Midbrain (tissue), 1 donor: ENCODE results near the gene DDI2.

ENCODE experiments used
- DNase-seq: peaks from one replicate; lab custom pipeline; 2025; lab: John Stamatoyannopoulos, UW

The DDI2 gene

DNA sequence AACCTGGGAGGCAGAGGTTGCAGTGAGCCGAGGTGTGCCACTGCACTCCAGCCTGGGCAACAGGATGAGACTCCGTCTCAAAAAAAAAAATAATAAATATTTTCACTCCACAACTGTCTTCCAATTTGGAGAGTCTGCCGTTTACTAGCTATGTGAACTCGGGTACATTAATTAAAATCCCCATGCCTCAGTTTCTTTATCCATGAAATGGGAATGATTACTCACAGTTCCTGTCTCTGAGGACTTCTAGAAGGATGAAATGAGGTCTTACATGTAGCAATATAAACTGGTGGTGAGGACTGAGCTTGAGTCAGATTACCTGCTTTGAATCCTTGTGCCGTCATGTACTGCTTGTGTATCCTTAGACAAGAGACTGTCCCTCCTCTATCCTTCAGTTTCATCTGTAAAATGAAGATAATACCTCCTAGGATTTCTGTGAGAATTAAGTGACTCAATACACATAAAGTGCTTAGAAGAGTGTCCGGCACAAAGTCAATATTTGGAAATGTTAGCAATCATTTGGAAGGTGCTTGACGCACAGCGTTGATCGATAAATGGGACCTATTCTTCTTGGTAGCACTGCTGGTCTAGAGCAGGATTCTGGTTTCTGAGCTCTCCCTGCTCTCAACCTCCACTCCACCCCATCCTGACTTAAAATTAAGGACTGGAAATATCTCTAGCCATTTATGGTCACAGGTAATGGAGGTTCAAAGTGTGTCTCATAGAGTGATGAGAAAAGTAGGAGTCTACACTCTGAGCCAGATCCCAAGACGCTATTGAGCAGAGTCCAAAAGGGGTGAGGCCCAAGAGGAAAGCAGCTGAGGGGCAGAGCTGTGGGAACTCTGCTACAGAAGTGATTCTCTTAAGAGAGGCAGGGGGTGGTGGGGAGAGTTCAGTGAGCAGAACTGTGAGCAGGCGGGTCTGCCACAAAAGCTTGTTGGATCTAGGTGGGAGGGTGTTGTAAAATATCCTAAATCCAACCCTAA, 11.6 kb upstream of the DDI2 start:
- DNase-seq, result no peak

GRCh38 chr1:15609631-15610030, 7.6 kb upstream of the DDI2 start:
- no peak for DNase-seq

DNA sequence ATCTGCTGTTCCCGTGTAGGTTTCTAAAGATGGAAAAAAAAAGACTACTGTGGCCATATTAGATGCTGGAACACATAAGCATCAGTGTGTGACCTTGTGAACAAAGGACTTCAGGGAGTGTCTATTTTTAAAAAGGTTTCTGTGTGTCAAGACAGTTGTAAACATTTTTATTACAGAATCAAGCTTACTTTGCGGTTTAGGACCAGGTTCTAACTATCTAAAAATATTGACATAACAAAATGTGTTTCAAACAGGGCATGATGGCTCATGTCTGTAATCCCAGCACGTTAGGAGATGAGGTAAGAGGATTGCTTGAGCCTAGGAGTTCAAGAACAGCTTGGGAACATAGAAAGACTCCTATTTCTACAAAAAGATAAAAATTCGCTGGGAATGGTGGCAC, 7.1 kb upstream of the DDI2 start:
- DNase-seq, result no peak

GRCh38 chr1:15616373-15617172, 685 bp upstream of the DDI2 start:
- peak; percentile 49 for DNase-seq

DNA sequence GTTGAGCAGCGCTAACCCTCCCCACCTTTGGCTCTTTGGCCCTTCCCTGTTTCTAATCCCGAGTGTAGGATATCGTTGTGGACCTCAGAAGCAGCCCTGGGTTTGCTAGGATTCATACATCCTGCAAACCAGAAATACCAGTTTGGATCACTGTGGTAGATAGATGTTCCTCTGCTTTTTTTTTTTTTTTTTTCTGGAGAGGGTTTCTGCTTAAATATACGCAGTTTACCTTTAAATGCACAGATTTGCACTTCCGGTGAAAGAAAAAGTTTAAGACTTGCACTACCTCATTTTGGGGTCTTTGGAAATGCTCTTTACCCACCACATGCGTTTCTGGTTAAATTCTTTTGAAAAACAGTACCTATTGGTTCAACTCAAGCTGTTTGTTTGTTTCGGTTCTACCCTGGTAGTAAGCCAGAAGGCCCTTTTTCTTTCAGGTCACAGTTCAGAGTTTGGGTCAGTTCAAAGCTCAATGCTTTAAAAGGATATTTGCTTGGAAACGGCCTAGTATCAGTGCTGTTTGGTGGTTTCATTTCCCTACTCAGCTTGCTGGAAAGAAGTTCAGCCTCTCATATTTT, 908 bp downstream of the DDI2 start:
- DNase-seq, result peak; percentile 7

DNA sequence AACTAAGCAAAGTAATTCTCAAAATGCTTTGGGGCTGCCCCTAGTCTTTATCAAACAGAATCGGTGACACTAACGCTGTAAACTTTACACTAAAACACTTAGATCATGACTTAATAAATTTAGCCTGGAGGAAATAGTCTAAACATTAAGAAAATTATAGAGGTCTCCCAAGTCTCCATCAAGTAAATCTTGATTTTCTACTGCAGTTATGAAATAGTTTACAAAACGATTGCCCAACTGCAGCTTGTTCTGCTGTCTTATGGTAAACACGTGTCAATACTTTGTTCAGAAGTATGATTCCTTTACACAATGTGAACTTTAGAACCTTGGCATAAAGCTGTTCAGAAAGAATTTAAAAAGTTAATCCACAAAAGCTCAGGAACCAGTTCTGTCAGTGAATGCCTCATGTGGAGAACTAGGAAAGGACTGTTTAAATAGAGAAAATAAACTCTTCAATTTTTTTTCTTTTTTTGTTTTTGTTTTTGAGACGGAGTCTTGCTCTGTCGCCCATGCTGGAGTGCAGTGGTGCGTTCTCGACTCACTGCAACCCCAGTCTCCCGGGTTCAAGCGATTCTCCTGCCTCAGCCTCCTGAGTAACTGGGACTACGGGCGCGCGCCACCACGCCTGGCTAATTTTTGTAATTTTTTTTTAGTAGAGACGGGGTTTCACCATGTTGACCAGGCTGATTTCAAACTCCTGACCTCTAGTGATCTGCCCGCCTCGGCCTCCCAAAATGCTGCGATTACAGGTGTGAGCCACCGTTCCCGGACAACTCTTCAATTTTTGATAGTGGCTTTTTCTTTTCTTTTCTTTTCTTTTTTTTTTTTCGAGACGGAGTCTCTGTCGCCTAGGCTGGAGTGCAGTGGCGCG, 1.6 kb downstream of the DDI2 start:
- no peak for DNase-seq

DNA sequence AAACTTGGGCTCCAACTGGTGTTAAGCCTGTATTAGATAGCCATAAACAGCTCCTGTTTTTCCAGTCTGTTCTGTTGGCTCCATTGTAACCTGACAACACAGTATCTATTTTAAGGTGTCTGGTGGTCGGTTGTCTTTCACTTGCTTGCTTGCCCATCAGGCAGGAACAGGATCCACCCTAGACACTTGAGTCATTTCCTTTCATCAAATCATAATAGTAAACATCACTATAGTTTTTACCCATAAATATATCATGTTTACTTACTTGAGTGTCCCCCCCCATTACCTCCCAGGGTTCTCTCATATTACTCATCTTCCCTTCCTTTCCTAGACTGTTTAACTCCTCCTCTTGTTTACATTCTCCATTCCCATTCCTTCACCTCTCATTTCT, 2.9 kb downstream of the DDI2 start:
- no peak for DNase-seq

GRCh38 chr1:15620902-15621682, 3.8 kb downstream of the DDI2 start:
- DNase-seq, result no peak

DNA sequence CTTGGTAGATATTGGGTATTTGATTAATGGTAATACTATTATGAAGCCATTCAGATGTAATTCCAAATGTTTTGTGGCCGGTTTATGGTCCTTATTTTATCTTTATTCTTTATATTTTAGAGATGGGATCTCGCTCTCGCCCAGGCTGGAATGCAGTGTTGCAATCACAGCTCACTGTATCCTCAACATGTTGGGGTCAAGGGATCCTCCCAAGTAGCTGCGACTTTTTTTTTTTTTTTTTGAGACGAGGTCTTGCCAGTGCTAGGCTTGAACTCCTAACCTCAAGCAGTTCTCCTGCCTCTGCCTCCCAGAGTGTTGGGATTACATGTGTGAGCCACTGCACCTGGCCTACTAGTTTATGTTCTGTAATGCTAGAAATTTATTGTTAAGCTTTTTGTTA, 4.7 kb downstream of the DDI2 start:
- no peak for DNase-seq

- no peak for DNase-seq
These were observed 5.6 kb downstream of the DDI2 start for GRCh38 chr1:15622712-15623373.

- no peak for DNase-seq
These were observed 6.2 kb downstream of the DDI2 start for GRCh38 chr1:15623435-15623834.

GRCh38 chr1:15624133-15624714, 7.0 kb downstream of the DDI2 start:
- no peak for DNase-seq

DNA sequence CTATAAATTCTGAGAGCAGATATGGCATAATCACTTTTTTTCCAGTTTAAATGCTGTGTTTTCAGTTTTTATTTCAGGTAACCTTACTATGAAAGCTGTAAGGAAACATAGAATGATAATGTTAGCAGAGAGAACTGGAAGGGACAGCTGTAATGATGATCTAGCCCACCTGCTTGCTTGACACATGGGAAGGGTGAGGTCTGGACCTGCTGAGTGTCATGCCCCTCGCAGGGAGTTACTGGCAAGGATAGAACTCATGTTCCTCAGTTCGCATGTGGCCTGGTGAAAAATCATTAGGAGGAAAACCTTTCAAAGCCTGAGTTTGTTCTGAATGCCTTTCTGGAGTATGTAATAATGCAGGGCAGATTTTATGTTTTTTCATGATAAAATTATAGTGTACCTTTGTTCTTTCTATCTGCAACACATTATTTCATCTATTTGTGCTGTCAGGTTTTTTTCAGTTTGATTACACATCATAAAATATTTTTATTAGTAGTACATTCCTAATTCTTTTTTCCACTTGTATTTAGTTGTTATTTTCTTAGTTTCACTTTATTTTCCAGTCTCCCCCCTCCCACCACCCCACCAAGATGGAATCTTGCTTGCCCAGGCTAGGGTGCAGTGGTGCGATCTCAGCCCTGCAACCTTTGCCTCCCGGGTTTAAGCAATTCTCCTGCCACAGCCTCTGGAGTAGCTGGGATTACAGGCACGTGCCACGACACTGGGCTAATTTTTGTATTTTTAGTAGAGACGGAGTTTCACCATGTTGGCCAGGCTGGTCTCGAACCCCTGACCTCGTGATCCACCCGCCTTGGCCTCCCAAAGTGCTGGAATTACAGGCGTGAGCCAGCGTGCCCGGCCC, 8.0 kb downstream of the DDI2 start:
- no peak for DNase-seq

DNA sequence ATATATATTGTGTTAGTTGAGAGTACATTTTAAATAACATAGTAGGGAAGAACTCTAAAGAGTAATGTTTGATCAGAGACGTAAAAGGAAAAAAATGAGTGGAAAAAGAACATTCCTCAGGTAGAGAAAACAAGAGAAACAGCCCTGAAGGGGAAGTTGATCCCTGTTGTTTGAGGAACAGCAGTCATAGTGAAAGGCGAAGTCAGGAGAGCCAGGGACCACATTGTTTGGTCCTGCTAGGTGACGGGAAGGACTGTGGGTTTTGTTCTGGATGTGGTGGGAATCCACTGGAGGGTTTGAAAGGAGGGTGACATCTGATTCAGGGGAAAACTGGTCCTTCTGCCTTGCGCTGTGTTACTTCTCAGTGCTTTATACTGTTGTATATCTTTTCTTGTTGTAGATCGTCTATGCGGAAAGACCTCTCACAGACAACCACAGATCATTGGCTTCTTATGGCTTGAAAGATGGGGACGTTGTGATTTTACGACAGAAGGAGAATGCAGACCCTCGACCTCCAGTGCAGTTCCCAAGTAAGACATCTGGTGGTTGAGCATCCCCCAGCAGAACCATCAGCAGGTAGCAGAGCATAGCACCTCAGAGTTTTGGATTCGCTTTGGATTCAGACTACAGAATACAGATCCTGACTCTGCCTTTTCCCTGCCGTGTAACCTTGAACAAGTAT, 9.2 kb downstream of the DDI2 start:
- DNase-seq, result peak; percentile 29

- DNase-seq, result peak; percentile 14
These were observed 10.2 kb downstream of the DDI2 start for GRCh38 chr1:15627343-15627988.

DNA sequence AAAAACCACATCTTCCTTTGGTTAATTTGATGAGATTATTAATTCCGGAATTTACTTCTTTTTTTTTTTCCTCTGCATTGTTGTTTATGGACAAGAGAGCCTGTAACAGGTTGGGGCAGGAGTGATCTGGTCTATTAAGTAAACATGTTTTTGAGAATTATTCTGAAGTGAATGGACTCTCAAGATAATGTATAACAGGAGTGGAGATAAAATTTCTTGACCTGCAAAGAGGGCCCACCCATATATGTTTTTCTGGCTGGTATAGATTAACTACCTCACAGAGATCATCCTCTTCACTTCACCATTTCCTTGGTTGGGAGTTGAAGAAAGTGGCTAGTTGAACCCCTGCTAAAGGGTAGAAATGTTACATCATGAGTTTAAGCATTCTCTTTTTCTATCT, 10.7 kb downstream of the DDI2 start:
- no peak for DNase-seq

- DNase-seq, result no peak
These were observed 16.6 kb downstream of the DDI2 start for GRCh38 chr1:15633756-15634420.
